GM12872 (cell line): ENCODE measurements around the gene TSHZ1.

ENCODE experiments used
- TF ChIP-seq, protein P1 (sequence below): IDR thresholded peaks from 3 replicates; pipeline ENCODE4 v1.5.1; 2011; ENCODE audit warnings: low read depth, mild to moderate bottlenecking, low read length, moderate library complexity; ENCODE audit not compliant: insufficient read depth

Gene TSHZ1

DNA sequence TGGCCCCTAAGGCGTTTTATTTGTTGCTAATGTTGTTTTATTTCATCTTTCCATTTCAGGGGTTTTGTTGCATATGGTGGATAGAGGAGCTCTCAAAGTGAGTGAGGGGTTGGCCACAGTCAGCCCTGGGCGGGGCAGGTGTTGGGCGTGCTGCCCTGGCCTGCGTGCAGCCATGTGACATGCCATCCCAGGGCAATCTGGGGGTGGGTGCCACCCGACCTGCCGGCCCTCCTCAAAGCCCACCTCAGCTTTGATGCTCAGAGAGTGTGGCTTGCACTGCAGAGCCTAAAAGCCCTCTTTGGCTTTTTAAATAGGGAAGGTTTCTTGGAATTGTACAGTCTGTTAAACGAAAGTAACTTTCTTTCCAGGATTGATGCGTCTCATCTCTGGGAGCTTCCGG is 18.4 kb downstream of the TSHZ1 start:
- TF ChIP-seq, protein P1, sequence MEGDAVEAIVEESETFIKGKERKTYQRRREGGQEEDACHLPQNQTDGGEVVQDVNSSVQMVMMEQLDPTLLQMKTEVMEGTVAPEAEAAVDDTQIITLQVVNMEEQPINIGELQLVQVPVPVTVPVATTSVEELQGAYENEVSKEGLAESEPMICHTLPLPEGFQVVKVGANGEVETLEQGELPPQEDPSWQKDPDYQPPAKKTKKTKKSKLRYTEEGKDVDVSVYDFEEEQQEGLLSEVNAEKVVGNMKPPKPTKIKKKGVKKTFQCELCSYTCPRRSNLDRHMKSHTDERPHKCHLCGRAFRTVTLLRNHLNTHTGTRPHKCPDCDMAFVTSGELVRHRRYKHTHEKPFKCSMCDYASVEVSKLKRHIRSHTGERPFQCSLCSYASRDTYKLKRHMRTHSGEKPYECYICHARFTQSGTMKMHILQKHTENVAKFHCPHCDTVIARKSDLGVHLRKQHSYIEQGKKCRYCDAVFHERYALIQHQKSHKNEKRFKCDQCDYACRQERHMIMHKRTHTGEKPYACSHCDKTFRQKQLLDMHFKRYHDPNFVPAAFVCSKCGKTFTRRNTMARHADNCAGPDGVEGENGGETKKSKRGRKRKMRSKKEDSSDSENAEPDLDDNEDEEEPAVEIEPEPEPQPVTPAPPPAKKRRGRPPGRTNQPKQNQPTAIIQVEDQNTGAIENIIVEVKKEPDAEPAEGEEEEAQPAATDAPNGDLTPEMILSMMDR: no peak

DNA sequence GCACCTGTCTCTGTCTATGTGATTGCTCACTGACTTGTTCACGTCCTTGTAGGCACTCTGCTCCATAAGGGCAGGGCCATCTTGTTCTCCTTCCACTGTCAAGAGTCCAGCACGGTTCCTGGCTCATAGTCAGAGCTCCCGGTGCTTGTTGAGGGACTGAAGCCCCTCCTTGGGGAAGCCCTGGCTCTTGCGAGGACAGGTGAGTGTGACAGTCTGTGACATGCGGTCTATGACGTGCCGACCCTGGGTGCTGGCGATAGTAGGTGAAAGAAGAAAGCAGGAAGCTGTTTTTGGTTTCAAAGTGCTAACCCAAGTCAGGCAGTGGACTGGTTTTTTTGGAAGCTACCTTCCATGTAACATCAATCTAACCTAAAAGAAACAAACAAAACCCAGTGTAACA is 18.8 kb downstream of the TSHZ1 start:
- TF ChIP-seq, protein P1: no peak

DNA sequence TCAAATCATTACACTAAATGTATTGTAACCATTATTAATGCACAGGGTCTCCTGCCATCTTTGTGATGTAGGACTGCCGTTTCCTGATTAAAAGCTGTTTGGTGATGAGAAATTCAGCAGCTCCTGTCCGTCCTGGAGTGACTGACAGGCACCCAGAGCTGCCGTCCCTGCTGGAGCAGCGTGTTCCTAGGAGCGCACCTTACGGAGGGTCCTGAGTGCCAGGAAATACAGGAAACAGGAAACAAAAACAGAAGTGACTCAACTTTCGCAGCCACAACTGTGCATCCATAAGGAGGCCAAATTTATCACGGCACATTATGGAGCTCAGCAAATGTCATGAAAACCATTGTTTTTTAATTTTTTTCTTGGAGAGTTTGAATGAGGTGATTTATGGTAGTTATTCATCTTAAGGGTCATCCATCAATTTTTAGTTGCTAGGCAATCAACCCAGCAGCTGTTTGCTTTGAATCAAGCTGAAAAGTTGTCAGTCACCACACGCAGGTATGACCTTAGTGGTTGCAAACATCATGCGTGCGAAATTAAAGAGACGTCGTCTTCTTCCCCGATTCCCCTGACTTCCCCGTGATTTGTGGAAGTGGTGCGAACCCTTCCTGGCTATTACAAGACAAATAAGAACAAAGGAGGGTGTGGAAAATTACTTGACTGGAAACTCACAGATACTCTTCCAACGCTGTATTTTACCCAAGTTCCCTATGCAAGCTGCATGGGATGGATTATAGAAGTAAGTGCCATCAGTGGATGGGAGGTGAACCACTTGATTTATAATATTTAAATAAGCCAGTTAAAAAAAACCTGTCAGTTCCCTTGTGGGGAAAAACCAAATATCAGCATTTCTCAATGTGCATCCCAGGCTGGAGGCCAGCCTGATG is 19.8 kb downstream of the TSHZ1 start:
- TF ChIP-seq, protein P1: no peak

DNA sequence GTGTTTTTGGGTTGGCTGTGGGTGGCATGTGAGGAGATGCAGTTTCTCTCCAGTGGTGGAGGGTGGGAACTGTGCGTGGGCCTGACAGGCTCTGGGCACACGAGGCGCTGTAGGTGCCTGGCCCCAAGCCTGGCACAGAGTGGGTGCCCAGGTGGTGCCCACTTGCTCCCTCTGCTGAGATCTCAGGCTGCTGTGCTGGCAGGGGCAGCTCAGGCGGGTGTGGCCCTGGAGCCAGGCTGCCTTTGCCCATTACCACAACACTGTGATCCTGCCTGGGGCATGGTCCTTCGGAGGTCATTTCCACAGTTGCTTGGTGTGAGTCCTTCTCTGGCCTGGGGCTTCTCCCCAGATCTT is 20.4 kb downstream of the TSHZ1 start:
- TF ChIP-seq, protein P1: no peak

DNA sequence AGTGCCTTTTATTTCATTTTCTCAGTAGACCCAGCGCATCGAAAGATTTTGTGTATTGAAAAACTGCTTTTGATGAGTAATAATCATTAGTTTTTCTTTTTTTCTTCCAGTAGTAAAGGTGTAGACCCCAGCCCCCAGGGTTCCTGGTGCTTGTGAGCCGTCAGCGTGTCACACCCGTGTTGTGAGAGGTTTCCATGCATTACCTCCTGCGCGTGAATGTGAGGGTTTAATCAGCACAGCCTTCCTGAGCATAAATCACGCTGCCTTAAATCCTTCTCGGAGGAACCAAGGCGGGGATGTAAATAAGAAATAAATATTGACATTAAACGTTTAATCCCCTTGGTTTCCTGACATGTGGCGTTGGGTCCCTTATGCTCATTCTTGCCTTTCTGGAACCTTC is 24.3 kb downstream of the TSHZ1 start:
- TF ChIP-seq, protein P1: no peak

DNA sequence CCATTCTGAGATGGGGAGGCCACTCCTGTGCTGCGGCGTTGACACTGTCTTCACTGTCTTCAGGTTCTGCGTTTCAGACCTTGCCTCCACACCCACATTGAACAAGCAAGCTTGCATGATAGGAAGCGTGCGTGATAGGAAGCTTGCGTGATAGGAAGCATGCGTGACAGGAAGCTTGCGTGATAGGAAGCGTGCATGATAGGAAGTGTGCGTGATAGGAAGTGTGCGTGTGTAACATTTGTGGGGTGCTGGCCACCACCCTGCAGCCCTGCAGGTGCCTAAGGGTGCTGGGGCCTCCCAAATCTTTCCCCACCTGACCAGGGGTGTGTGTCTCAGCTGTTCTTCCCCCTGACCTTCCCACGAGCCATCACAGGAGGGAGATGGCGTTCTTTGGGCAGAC is 25.3 kb downstream of the TSHZ1 start:
- TF ChIP-seq, protein P1: no peak

DNA sequence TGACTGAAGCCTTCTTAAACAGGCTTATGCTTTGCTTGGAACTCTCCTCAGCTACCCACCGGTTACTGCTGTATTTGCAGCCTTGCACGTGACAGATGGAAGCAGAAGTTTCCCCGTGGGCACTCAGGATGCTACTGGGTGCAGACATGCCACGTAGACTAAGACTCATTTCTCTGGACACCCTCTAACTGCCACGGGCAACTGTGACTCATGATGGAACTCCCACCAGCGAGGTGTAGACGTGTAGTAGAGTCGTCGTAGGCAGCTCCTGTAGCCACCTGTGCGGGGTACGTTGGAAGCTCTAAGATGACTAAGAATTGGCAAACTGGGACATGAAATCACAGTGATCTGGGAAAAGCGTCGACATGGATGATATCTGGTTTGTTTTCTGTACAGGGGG is 27.5 kb downstream of the TSHZ1 start:
- TF ChIP-seq, protein P1: no peak
